Thyroid gland (tissue), 4 donors: Measurements from ENCODE around the gene FGD6. TPM values are rescaled to one million over a fixed set of nuclear protein-coding genes. Genes with fewer than 3 reads are reported as not detected.
"Not testable (repeated sequence)": the region's sequence is repeated elsewhere in the genome, so short reads cannot be mapped to it uniquely, and the experiment has no call there.

Experiments
- DNase-seq, 2 donors: peaks; one replicate each; pipeline ENCODE4 v3.0.0-alpha.2; 2019
- H3K27ac ChIP-seq, 3 donors: fragments of 200-600 bp; sonication (generic); 1 replicate in 2 of 3; 2 replicates in 1 of 3; pipeline ENCODE4 v1.5.1; 2016 to 2019; ENCODE audit warnings: mild to moderate bottlenecking in 1 of 3, moderate library complexity in 1 of 3
- H3K27me3 ChIP-seq: fragments of 200-600 bp; sonication (generic); one replicate; pipeline ENCODE4 v1.5.1; 2019
- H3K36me3 ChIP-seq, 2 donors: fragments of 200-600 bp; sonication (generic); one replicate each; pipeline ENCODE4 v1.5.1; 2016 to 2019
- H3K4me1 ChIP-seq, 2 donors: fragments of 200-600 bp; sonication (generic); one replicate each; pipeline ENCODE4 v1.5.1; 2017 to 2019
- H3K4me3 ChIP-seq, 3 donors: fragments of 200-600 bp; sonication (generic); replicated peaks in 1 of 3; 1 replicate in 2 of 3; 2 replicates in 1 of 3; pipeline ENCODE4 v1.5.1; 2016; ENCODE audit warnings: mild to moderate bottlenecking in 1 of 3
- H3K9me3 ChIP-seq: fragments of 200-600 bp; sonication (generic); one replicate; pipeline ENCODE4 v1.5.1; 2017
- POLR2A ChIP-seq, 2 donors: fragments of 450-650 bp; IDR thresholded peaks; one replicate each; pipeline ENCODE4 v1.6.1; 2017; ENCODE audit warnings: antibody characterized with exemption in 2 of 2, mild to moderate bottlenecking in 2 of 2, moderate library complexity in 1 of 2
- WGBS, 2 donors: methylation state at CpG; one replicate each; pipeline ENCODE4 v1.1.5; 2017; 5-methylcytosine and 5-hydroxymethylcytosine counted together
- intact Hi-C: fragments of 100-400 bp; cut with DNase I; formaldehyde crosslinking; loops from one replicate; pipeline ENCODE4 v1.15.1; 2023
- total RNA-seq, 4 donors: library from RNA; depleted of rRNA; stranded (reverse); fragments of >200 nt; gene quantifications; one replicate each; pipeline ENCODE4 v1.2.3, GENCODE V29; 2016
- TF ChIP-seq, protein P1 (sequence below), 6 experiments: fragments of 200-600 bp in 3 of 6; fragments of 450-650 bp in 3 of 6; sonication (generic) in 3 of 6; IDR thresholded peaks; one replicate each; pipeline ENCODE4 v1.5.1; 2016 to 2019; ENCODE audit warnings: antibody characterized with exemption in 6 of 6, mild to moderate bottlenecking in 2 of 6, inconsistent platforms in 1 of 6, moderate library complexity in 1 of 6

FGD6 gene
- total RNA-seq, 4 donors from 2014 or later = 27.1 to 33.7 (median 30.8) TPM

DNA sequence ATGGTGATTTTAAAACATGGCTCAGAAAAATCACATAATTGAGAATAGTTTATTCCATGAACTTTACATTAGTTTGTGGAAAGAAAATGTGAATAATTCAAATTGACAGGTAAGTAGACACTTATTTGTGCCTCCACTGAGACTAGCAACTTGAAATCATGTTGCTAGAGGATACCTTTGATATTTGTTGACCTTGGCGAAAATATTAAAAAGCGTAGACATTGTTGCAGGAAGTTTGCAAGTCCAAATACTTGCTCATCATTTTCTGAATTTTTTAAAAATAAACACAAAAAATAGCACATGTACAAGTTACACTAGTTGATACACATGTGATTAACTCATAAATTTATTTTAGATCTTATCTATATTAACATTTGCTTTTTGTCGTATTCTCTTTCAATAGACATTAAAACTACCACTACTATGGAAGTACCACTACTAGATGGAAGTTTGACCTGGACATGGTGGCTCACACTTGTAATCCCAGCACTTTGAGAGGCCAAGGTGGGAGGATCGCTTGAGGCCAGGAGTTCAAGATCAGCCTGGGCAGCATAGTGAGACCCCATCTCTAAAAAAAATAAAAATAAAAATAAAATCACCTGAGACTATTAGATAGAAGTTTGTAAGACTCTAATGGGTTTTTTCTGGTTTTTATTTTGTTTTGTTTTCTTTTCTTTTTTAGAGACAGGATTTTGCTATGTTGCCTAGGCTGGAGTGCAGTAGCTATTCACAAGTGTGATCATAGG, 24.7 kb upstream of the FGD6 start:
- peaks cover 6 to 42% of the 10 kb centered on the region in 2 donors for H3K4me1 ChIP-seq
- no peak for DNase-seq
- 94 to 95% methylated on average over 4 of the region's 4 CpGs for WGBS, 2 donors
- no peaks in the 10 kb centered on the region for H3K36me3 ChIP-seq
- H3K27me3 ChIP-seq = no peaks in the 10 kb centered on the region
- no peaks in the 10 kb centered on the region for H3K9me3 ChIP-seq
- no peak overlapping the region for H3K4me3 ChIP-seq
- TF ChIP-seq, protein P1, sequence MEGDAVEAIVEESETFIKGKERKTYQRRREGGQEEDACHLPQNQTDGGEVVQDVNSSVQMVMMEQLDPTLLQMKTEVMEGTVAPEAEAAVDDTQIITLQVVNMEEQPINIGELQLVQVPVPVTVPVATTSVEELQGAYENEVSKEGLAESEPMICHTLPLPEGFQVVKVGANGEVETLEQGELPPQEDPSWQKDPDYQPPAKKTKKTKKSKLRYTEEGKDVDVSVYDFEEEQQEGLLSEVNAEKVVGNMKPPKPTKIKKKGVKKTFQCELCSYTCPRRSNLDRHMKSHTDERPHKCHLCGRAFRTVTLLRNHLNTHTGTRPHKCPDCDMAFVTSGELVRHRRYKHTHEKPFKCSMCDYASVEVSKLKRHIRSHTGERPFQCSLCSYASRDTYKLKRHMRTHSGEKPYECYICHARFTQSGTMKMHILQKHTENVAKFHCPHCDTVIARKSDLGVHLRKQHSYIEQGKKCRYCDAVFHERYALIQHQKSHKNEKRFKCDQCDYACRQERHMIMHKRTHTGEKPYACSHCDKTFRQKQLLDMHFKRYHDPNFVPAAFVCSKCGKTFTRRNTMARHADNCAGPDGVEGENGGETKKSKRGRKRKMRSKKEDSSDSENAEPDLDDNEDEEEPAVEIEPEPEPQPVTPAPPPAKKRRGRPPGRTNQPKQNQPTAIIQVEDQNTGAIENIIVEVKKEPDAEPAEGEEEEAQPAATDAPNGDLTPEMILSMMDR (IDR thresholded peaks at IDR 0.05) = no peak
- TF ChIP-seq POLR2A (IDR thresholded peaks at IDR 0.05) = no peak
- intact Hi-C loops = no loop called here
- H3K27ac ChIP-seq = peak overlapping the region in 1 of 3 donors; percentile 77

DNA sequence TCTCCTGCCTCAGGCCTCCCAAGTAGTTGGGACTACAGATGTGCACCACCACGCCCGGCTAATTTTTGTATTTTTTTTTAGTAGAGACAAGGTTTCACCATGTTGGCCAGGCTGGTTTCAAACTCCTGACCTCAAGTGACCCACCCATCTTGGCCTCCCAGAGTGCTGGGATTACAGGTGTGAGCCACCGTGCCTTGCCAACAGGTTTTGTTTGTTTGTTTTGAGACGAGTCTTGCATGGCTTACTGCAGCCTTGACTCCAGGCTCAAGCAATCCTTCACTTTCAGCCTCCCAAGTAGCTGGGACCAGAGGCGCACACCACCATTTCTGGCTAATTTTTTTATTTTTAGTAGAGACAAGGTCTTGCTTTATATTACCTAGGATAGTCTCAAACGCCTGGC, 23.9 kb upstream of the FGD6 start:
- Histone ChIP-seq H3K4me1 (peaks cover 12 to 42% of the 10 kb centered on the region in 2 donors), H3K27ac (peak overlapping the region in 1 of 3 donors; percentile 77)

DNA sequence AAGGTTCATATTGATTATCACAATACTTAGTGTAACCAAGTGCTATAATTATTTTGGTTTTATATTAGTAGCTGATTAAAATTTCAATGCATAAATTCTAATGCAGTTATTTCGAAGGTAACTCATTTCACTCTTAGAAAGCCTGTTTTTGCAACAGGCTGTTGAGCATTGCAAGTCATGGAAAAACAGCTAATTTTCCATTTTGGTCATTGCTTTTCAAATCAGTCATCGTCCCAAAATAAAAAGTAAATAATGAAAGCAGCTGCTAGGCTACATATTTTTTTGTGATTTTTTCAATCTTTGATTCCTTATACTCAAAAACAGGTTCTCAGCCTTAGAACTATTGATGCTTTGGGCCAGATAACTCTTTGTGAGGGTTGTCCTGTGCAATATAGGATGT, 23.3 kb upstream of the FGD6 start:
- Histone ChIP-seq H3K4me1 (peaks cover 12 to 36% of the 10 kb centered on the region in 2 donors), H3K9me3 (no peaks in the 10 kb centered on the region), H3K27ac (peak overlapping the region in 1 of 3 donors; percentile 77), H3K36me3 (no peaks in the 10 kb centered on the region), H3K27me3 (no peaks in the 10 kb centered on the region), H3K4me3 (no peak overlapping the region)
- WGBS, 2 donors = 86 to 87% methylated on average over 2 of the region's 2 CpGs
- intact Hi-C loops = no loop called here
- TF ChIP-seq, protein P1 (IDR thresholded peaks at IDR 0.05) = no peak
- TF ChIP-seq POLR2A (IDR thresholded peaks at IDR 0.05) = no peak
- no peak for DNase-seq

More for the DNA sequence above, 23.9 kb upstream of the FGD6 start:
- intact Hi-C loops, H3K27me3 ChIP-seq, DNase-seq, H3K9me3 ChIP-seq, H3K4me3 ChIP-seq, H3K36me3 ChIP-seq: not testable (repeated sequence)
- 83 to 89% methylated on average over 6 of the region's 6 CpGs for WGBS, 2 donors

DNA sequence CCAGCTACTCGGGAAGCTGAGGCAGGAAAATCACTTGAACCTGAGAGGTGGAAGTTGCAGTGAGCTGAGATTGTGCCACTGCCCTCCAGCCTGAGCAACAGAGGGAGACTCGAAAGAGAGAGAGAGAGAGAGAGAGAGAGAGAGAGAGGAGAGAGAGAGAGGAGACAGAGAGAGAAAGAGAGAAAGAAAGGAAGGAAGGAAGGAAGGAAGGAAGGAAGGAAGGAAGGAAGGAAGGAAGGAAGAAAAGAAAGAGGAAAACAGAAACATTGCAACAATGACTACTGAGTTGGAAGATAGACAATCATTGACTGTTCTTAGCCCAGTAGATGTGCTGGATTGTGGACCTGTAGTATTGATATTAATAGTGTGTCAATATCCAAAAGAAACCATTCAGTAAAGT, 22.6 kb upstream of the FGD6 start:
- H3K27ac ChIP-seq = peak overlapping the region in 2 of 3 donors; percentile 49 to 77
- DNase-seq, H3K4me3 ChIP-seq, H3K27me3 ChIP-seq, H3K9me3 ChIP-seq, intact Hi-C loops, H3K36me3 ChIP-seq: not testable (repeated sequence)
- H3K4me1 ChIP-seq = peaks cover 12 to 30% of the 10 kb centered on the region in 2 donors
- 67 to 69% methylated on average over 2 of the region's 2 CpGs for WGBS, 2 donors

DNA sequence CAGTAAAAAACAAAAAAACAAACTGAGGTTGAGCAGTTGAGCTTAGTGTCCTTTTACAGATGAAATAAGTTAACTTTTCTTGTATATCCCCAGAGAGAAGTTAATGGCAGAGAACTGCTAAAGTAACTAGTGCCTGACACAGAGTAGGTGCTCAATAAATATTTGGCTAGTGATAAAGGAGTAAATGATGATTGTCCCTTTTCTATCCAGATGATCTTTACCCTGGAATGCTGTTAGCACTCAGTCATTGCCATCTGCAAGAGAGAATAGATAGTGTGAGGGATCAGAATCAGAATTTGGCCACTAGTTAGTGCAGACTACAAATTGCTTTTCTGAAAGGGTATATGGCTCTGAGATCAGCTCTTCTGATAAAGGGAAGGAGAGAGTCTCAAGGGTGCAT, 21.9 kb upstream of the FGD6 start:
- Histone ChIP-seq H3K9me3 (no peaks in the 10 kb centered on the region), H3K27me3 (no peaks in the 10 kb centered on the region), H3K4me1 (peaks cover 14 to 26% of the 10 kb centered on the region in 2 donors), H3K36me3 (no peaks in the 10 kb centered on the region), H3K27ac (peak overlapping the region in 2 of 3 donors; percentile 49 to 77), H3K4me3 (no peak overlapping the region)
- no peak for DNase-seq
- TF ChIP-seq POLR2A (IDR thresholded peaks at IDR 0.05) = no peak
- TF ChIP-seq, protein P1 (IDR thresholded peaks at IDR 0.05) = no peak
- intact Hi-C loops = no loop called here

DNA sequence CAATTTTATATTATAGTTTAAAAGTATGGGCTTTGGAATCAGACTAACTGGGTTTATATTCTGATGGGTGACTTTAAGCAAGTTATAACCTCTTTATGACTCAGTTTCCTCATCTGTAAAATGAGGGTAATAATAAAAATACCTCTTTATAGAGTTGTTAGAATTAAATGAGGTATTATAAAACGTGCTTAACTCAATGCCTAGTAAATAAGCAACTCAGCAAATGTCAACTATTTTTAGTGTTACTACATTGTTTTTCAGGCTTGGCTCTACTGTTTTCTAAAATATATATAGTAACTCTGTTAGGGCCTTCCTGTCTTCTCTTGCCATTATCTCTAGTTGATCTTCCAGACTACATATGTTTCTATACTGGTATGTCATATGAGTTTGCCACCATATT, 20.9 kb upstream of the FGD6 start:
- Histone ChIP-seq H3K27me3 (no peaks in the 10 kb centered on the region), H3K9me3 (no peaks in the 10 kb centered on the region), H3K36me3 (no peaks in the 10 kb centered on the region), H3K4me3 (no peak overlapping the region), H3K4me1 (peaks cover 18 to 26% of the 10 kb centered on the region in 2 donors), H3K27ac (peak overlapping the region in 1 of 3 donors; percentile 1)
- DNase-seq = no peak
- no peak for TF ChIP-seq POLR2A (IDR thresholded peaks at IDR 0.05)
- TF ChIP-seq, protein P1 (IDR thresholded peaks at IDR 0.05) = no peak
- intact Hi-C loops = no loop called here
- 71 to 78% methylated on average over 1 of the region's 1 CpG for WGBS, 2 donors
